ENCODE results near the gene ATP1A3.

- TF ChIP-seq CTCF (conservative IDR thresholded peaks at IDR 0.05; ENCODE audit: low read depth, low read length): no peak
- TF ChIP-seq EZH2 (IDR thresholded peaks at IDR 0.05; ENCODE audit: borderline replicate concordance, low read depth, low read length, poor library complexity, severe bottlenecking): no peak
Observed at GRCh38 chr19:41932720-41933332, 61.2 kb downstream of the ATP1A3 start.
